ENCODE measurements around the gene MELK.
A peak's percentile ranks its signal among the peaks of the same experiment; 100 is the strongest.

MELK gene

GRCh38 chr9:36721846-36722588 is 149.3 kb downstream of the MELK start:
- Histone ChIP-seq H3K4me3 (ENCODE audit: low read depth, low read length) (no peak overlapping the region), H3K9ac (ENCODE audit: low read depth, low read length) (no peak overlapping the region), H3K4me1 (ENCODE audit: control insufficient read depth, insufficient read depth, low read length) (peaks cover 11% of the 10 kb centered on the region), H3K27me3 (ENCODE audit: control insufficient read depth, insufficient read depth, low read length) (no peaks in the 10 kb centered on the region), H3K9me3 (ENCODE audit: control insufficient read depth, insufficient read depth, low read length) (no peaks in the 10 kb centered on the region), H3K36me3 (ENCODE audit: control insufficient read depth, insufficient read depth, low read length) (no peaks in the 10 kb centered on the region)

- Histone ChIP-seq H3K9me3 (ENCODE audit: control insufficient read depth, insufficient read depth, low read length) (no peaks in the 10 kb centered on the region), H3K4me3 (ENCODE audit: low read depth, low read length) (peak overlapping the region; percentile 1), H3K4me1 (ENCODE audit: control insufficient read depth, insufficient read depth, low read length) (peaks cover 11% of the 10 kb centered on the region), H3K36me3 (ENCODE audit: control insufficient read depth, insufficient read depth, low read length) (no peaks in the 10 kb centered on the region), H3K9ac (ENCODE audit: low read depth, low read length) (peak overlapping the region; percentile 70), H3K27me3 (ENCODE audit: control insufficient read depth, insufficient read depth, low read length) (no peaks in the 10 kb centered on the region)
Measured at GRCh38 chr9:36725777-36726356, 153.2 kb downstream of the MELK start.
